KOPT-K1 (cell line): ENCODE data around the gene VSTM2L.

ENCODE experiments used
- H3K27ac ChIP-seq: fragments of 200-600 bp; sonication (generic); 2 replicates; pipeline ENCODE4 v1.5.1; 2016; ENCODE audit warnings: antibody characterized with exemption, mild to moderate bottlenecking, low read depth, low read length; ENCODE audit not compliant: poor library complexity, severe bottlenecking
- H3K36me3 ChIP-seq: fragments of 200-600 bp; sonication (generic); 2 replicates; pipeline ENCODE4 v1.5.1; 2017; ENCODE audit warnings: antibody characterized with exemption, mild to moderate bottlenecking, low read length, moderate library complexity; ENCODE audit not compliant: insufficient read depth
- H3K9me3 ChIP-seq: fragments of 200-600 bp; sonication (generic); 2 replicates; pipeline ENCODE4 v1.5.1; 2017; ENCODE audit warnings: antibody characterized with exemption, low read length, mild to moderate bottlenecking; ENCODE audit not compliant: insufficient read depth, poor library complexity, severe bottlenecking

The VSTM2L gene

DNA sequence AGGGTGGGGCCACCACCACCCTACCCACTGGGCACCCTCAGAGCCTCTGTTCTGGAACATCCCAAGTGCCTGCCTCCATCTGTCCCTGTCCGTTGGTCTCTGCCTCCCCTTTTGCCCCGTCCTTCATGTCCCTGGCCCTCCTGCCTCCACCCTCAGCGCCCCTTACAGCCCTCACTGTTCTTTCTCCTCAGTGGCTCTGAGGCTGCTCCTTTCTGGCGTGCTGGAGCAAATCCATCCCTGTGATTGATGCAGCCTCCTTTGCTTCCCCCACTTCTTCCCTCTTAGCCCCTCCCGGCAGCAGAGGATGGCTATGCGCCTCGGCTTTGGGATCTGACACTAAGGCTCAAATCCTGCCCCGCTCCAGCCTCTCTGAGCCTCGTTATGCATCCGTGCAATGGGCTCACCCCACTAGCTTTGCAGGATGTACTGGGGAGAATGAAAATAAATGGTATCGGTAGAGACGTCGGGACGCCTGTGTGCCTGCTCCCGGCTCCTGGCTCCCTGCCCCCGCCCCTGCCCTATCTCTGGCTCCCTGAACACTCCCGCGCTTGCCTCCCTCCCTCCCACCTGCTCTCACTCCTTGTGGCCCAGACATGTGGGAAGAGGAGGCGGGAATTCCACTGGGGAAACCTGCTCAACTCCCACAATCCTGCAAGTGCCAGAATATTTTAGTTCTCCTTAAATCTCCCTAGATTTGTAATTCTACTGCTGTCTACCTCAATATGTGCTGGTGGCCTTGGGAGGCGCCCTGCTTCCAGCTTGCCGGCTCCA is 13.1 kb downstream of the VSTM2L start:
- Histone ChIP-seq H3K27ac (no peak overlapping the region), H3K36me3 (no peaks in the 10 kb centered on the region), H3K9me3 (no peaks in the 10 kb centered on the region)

DNA sequence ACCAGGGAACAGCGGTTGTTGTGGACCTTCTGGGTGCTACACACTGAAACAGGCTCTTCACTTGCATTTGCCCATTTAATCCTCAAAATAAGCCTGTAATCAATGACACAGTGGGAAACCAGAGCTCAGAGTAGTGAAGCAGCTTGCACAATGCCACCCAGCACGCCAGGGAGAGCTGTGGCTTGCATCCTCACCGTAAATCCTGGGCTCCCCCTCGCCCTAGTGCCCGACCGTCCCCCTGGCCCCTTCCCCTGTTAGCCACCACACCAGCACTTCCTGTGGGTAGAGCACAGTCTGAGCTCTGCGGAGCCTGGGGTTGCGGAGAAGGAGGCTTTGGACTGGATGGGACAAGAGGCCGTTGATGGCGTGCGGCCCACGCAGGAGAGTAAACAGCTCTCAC is 14.5 kb downstream of the VSTM2L start:
- Histone ChIP-seq H3K27ac (no peak overlapping the region), H3K36me3 (no peaks in the 10 kb centered on the region), H3K9me3 (no peaks in the 10 kb centered on the region)

DNA sequence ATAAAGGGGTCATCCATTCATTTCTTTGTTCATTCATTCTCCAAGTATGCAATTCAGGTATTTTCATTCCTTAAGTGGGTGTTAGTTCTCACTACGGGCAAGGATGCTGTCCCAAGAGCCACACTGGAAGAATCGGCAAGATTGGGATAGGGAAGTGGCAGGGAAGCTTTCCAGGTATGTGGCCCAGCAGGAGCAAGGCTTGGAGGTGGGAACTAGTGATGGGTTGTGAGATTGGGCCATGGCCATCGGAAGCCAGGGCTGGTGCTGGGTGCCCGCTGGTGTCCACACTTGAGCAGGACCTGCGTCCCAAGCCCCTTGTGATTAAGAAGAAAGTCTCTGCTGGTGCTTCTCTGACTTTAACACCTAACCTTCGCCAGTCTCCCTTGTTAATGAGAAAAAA is 15.1 kb downstream of the VSTM2L start:
- Histone ChIP-seq H3K27ac (no peak overlapping the region), H3K9me3 (no peaks in the 10 kb centered on the region), H3K36me3 (no peaks in the 10 kb centered on the region)

DNA sequence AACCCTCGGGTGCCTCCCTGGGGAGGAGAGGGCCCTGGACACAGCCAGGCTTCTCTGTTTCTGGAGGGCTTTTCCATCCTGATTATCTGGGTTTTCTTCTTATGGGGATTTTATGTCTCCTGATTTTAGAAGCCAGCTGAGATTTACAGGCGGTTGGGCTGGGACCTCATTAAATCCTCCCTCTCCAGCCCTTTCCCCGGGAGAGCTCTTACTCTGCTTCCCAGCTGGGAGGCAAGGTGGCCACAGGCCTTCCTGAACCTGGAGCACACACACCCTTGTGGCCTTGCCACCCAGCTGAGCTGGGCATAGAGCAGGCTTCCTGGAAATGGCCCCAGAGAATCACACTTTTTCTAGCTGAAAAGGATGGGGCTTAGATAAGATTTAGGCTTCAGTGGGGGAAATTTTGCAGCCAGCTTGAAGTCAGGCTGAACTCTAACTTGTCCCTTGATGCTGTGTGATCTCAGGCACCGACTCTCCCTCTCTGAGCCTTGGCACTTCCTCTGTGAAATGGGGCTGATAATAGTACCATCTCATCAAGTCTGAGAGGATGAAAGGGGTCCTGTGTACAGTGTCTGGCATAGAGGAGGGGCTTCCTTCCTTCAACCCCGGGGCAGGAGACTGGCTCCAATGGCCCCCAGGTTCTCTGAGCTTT is 16.6 kb downstream of the VSTM2L start:
- H3K27ac ChIP-seq: no peak overlapping the region
- no peaks in the 10 kb centered on the region for H3K9me3 ChIP-seq
- no peaks in the 10 kb centered on the region for H3K36me3 ChIP-seq

DNA sequence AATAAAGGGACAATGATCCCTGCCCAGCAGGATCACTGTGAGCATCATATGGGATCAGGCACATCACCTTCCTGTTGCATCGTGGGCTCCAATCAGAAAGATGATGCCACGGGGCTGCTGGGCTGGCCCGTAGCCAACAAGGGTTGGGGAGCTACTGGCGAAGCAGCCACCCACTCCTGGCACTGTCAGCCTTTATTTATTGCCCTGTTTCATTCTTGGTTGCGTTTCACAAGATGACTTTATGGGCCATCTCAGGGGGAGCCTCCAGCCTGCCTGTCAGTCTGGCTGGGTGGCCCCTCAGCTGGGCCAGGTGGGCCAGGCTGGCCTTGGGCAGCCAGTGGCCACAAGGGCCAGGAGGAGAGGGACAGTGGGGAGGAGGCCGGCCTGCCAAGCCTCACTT is 17.3 kb downstream of the VSTM2L start:
- Histone ChIP-seq H3K27ac (no peak overlapping the region), H3K9me3 (no peaks in the 10 kb centered on the region), H3K36me3 (no peaks in the 10 kb centered on the region)

DNA sequence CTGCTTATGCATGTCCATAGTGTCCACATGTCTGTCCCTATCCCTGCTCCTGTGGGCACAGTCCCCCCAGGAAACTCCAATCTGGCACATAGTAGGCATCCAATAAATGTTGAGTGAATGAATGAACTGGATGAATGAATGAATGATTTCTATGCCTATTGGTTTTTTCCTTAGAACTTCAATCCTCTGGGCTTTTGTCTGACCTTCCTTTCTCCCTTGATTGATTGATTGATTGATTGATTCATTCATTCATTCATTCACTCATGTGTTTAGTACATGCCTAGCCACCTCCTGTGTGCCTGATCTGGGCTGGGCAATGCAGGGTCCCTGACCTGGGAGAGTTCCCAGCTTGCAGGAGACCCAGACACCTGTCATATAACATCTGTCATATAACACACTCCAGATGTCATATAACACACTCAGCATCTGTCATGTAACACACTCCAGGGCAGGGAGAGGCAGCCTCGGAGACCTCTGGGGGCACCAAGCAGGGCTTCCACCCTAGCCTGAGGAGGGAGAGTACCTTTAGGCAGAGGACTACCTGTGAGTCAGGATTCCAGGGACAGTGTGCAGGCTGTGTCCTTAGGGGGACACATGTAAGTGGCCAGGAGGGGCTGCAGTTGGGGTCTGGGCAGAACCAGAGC is 17.9 kb downstream of the VSTM2L start:
- Histone ChIP-seq H3K9me3 (no peaks in the 10 kb centered on the region), H3K27ac (no peak overlapping the region), H3K36me3 (no peaks in the 10 kb centered on the region)

DNA sequence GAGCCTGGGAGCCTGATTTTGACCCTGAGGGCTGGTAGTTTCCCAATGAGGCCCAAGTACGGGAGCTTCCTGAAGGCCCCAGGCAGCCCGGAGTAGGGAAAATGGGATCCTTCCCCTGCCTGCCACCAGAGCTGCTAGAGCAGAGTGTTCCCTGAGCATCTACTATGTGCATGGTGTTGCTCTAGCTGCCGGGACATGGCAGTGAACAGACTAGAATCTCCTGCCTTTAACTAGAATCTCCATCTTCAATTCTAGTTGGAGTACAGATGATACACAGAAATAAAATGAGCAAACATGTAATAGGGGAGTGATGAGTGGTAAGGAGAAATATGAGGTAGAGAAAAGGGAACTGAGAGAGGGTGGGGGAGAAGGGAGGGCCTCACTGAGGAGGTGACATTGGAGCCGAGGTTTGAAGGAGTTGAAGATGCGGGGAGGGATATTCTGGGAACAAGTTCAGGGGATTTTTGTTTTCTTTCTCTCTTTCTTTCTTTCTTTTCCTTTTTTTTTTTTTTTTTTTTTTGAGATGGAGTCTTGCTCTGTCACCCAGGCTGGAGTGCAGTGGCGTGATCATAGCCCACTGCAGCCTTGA is 18.5 kb downstream of the VSTM2L start:
- Histone ChIP-seq H3K27ac (no peak overlapping the region), H3K9me3 (no peaks in the 10 kb centered on the region), H3K36me3 (no peaks in the 10 kb centered on the region)

DNA sequence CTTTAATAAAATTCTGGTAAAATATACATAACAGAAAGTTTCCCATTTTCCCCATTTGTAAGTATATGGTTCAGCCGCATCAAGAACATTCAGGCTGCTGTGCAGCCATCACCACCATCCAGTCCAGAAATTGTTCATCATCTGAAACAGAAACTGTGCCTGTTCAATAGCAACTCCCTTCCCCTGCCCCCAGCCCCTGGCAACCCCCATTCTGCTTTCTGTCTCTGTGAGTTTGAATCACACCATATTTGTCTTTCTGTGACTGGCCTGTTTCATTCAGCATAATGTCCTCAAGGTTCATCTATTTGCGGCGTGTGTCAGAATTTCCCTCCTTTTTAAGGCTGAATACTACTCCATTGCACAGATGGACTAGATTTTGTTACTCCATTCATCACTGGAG is 19.1 kb downstream of the VSTM2L start:
- no peaks in the 10 kb centered on the region for H3K9me3 ChIP-seq
- no peaks in the 10 kb centered on the region for H3K36me3 ChIP-seq
- H3K27ac ChIP-seq: no peak overlapping the region

DNA sequence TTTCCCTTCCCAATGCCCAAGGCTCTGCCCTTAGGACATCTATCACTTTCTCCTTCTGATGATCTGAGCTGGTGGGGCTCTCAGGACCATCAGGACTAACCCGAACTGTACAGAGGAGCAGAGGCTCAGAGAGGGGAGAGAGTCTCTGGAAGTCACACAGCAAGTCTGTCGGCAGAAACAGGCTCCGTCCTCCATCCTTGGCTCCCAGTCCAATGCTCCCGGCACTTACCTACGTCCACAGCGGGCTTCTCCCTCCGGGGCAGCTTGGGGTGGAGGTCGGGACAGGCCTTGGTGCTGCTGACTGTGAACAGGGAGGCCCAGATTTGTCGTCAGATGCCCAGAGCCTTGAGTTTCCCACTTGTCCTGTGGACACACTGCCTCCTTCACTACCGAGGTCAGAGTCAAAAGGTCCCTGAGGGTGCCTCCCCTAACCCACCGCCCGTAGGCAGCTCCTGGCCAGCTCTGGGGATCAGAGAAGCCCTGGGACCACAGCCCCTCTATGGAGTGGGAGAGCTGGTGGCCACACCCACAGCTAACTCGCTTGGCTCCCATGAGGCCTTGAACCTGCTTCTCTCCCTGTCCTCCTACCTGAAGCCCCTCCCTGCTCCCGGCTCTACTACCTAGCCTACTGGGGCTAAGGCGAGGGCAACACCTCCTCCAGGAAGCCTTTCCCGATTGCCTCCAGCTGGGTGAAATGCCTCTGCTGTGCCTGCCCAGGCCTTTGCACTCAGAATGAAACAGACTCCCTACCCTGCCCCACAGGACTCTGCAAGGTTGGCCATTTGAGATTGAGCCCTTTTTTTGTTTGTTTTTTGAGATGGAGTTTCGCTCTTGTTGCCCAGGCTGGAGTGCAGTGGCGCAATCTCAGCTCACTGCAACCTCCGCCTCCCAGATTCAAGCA is 22.6 kb downstream of the VSTM2L start:
- no peak overlapping the region for H3K27ac ChIP-seq
- no peaks in the 10 kb centered on the region for H3K9me3 ChIP-seq
- H3K36me3 ChIP-seq: no peaks in the 10 kb centered on the region

DNA sequence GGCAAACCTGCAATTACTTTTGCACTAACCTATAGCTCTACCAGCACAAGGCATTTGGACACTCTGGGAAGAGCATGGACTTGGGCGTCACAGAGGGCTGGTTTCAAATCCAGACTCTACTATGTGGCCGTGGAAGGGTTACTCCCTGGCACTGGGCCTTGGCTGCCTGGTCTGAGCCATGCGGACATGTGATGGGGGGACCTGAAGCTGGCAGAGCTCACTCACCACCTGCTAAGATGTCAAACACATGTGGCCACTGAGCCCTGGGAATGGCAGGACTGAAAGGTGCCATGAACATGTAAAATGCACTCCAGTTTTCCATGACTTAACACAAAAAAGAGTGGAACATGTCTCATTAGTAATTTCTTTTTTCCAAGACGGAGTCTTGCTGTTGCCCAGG is 23.7 kb downstream of the VSTM2L start:
- Histone ChIP-seq H3K27ac (no peak overlapping the region), H3K36me3 (no peaks in the 10 kb centered on the region), H3K9me3 (no peaks in the 10 kb centered on the region)

DNA sequence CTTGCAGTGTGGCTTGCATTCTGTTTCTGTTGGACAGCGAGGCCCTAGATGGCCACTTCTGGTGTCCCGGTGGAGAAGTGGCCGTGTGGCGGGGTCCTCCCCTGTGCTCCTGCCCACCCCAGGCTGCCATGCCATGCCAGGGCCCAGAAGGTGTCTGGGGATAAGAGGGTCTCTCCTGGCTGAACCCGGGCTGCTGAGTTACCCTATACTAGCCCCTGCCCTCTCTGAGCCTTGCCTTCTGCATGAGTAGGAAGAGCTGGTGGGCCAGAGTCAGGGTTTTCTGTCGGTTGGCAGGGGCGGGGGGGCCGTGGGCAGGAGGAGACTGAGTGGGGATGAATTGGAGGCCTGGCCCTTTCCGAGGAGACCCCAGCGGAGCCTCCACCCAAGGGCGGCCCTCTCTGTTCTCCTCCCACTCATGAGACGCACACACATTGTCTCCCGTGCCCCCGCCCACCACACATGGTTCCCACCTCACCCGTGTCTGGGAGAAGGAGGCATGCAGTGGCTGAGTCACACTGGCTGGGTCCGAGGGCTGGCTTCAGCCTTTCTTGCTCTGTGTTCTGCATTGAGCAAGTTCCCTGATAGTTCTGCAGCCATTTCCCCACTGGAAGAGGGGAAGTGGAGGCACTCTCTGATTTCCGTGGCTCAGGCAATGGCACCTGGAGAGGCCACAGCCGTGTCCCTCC is 24.6 kb downstream of the VSTM2L start:
- no peaks in the 10 kb centered on the region for H3K9me3 ChIP-seq
- no peak overlapping the region for H3K27ac ChIP-seq
- H3K36me3 ChIP-seq: no peaks in the 10 kb centered on the region

DNA sequence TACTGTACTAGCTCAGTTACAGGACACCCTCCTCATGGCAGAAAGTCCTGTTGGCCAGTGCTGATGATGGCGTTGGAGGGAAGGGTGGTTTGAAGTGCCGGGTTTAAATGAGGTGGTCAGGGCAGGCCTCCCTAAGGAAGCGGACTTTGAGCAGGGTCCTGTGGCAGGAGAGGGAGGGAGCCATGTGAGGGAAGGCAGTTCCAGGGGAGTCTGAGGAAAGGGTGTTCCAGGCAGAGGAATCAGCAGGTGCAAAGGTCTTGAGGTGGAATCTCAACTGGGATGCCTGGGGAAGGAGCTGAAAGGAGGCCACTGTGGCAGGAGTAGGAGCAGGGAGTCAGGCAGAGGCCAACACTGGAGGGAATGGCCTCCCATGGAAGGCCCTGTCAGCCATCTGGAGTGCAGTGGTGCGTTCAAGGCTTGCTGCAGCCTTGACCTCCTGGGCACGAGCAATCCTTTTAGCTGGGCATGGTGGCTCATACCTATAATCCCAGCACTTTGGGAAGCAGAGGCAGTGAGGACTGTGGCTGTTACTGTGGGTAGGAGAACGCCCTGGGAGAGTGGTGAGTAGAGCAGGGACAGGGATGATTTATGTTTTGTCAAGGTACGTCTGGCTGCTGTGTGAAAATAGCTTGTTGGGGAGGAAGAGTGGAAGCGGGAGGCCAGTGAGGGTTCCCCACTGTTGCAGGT is 26.2 kb downstream of the VSTM2L start:
- Histone ChIP-seq H3K27ac (no peak overlapping the region), H3K36me3 (no peaks in the 10 kb centered on the region)

DNA sequence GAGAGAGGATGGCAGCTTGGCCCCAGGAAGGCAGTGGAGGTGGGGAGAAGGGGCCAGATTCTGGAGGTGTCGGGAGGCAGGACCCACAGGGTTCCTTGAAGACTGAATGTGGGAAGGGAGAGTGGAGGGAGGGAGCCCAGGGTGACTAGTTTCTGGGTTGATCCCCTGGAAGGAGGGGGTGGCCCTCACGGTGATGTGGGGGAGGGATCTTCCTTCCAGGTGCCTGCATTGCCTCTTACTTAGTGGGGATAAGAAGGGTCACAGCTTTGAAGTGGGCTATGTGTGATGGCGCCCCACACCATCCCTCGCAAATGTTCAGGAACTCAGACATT is 26.7 kb downstream of the VSTM2L start:
- Histone ChIP-seq H3K27ac (no peak overlapping the region), H3K36me3 (no peaks in the 10 kb centered on the region), H3K9me3 (no peaks in the 10 kb centered on the region)

More for the DNA sequence above, 26.2 kb downstream of the VSTM2L start:
- H3K9me3 ChIP-seq: no peaks in the 10 kb centered on the region
